Activated CD8-positive, alpha-beta memory T cell treated with anti-CD3 and anti-CD28 coated beads for 48 hours (primary cell): ENCODE results near the gene ABHD17C.

Experiments used
- DNase-seq, 3 experiments: peaks; one replicate each; pipeline ENCODE4 v3.0.0-alpha.2; 2020; ENCODE audit warnings: low read depth in 2 of 3, low spot score in 2 of 3

Gene ABHD17C

GRCh38 chr15:80689294-80689693, 5.8 kb upstream of the ABHD17C start:
- no peak for DNase-seq

- DNase-seq = no peak
Observed at GRCh38 chr15:80689716-80690115, 5.4 kb upstream of the ABHD17C start.

GRCh38 chr15:80691575-80691974, 3.5 kb upstream of the ABHD17C start:
- no peak for DNase-seq

GRCh38 chr15:80693682-80694610, 1.2 kb upstream of the ABHD17C start:
- no peak for DNase-seq

- DNase-seq = no peak
Observed at GRCh38 chr15:80694611-80695098, 455 bp upstream of the ABHD17C start.

- DNase-seq = no peak
Observed at GRCh38 chr15:80695911-80696661, 976 bp downstream of the ABHD17C start.

GRCh38 chr15:80697075-80697685, 2.1 kb downstream of the ABHD17C start:
- no peak for DNase-seq

GRCh38 chr15:80698676-80699075, 3.6 kb downstream of the ABHD17C start:
- no peak for DNase-seq

- DNase-seq = no peak
Observed at GRCh38 chr15:80699981-80700380, 4.9 kb downstream of the ABHD17C start.

- DNase-seq = no peak
Observed at GRCh38 chr15:80701676-80702311, 6.7 kb downstream of the ABHD17C start.

- no peak for DNase-seq
Observed at GRCh38 chr15:80703081-80703480, 8.0 kb downstream of the ABHD17C start.

GRCh38 chr15:80703965-80704364, 8.9 kb downstream of the ABHD17C start:
- DNase-seq = no peak

- DNase-seq = no peak
Observed at GRCh38 chr15:80706161-80706560, 11.1 kb downstream of the ABHD17C start.

- no peak for DNase-seq
Observed at GRCh38 chr15:80709542-80709941, 14.4 kb downstream of the ABHD17C start.

- peak; percentile 22 to 35 (median 32) for DNase-seq
Observed at GRCh38 chr15:80710635-80711554, 15.8 kb downstream of the ABHD17C start.

GRCh38 chr15:80711886-80712285, 16.8 kb downstream of the ABHD17C start:
- no peak for DNase-seq

- DNase-seq = no peak
Observed at GRCh38 chr15:80712956-80713355, 17.8 kb downstream of the ABHD17C start.

- no peak for DNase-seq
Observed at GRCh38 chr15:80721476-80721875, 26.4 kb downstream of the ABHD17C start.

- no peak for DNase-seq
Observed at GRCh38 chr15:80722811-80723210, 27.7 kb downstream of the ABHD17C start.

- DNase-seq = no peak
Observed at GRCh38 chr15:80727196-80727595, 32.1 kb downstream of the ABHD17C start.
